HEK293 (cell line): Measurements from ENCODE around the gene KRTAP3-2.

Experiments
- CTCF ChIA-PET: fragments of 350-600 bp; formaldehyde crosslinking; extraction: SDS; loops from one replicate; lab custom pipeline; 2021; ENCODE audit warnings: antibody characterized with exemption; lab: Yijun Ruan, JAX
- POLR2A ChIA-PET: fragments of 300-600 bp; formaldehyde crosslinking; extraction: SDS; loops from one replicate; lab custom pipeline; 2020; ENCODE audit warnings: antibody characterized with exemption, inconsistent platforms; lab: Yijun Ruan, JAX
- H3K27ac ChIP-seq: fragments of 200-500 bp; sonication (Bioruptor generic); 2 replicates; pipeline ENCODE4 v1.5.1; 2014; ENCODE audit warnings: low read depth, low read length, control low read depth, inconsistent platforms; ENCODE audit errors: extremely low read depth
- H3K36me3 ChIP-seq, 2 experiments: fragments of 200-500 bp in 1 of 2; sonication (Bioruptor generic) in 1 of 2; 1 replicate in 1 of 2; 2 replicates in 1 of 2; pipeline ENCODE4 v1.5.1; 2014 to 2017; ENCODE audit warnings: inconsistent platforms in 2 of 2, low read length in 2 of 2; ENCODE audit not compliant: control insufficient read depth in 2 of 2, insufficient read depth in 1 of 2
- H3K4me1 ChIP-seq: fragments of 200-500 bp; sonication (Bioruptor generic); 2 replicates; pipeline ENCODE4 v1.5.1; 2014; ENCODE audit warnings: mild to moderate bottlenecking, low read length, inconsistent platforms; ENCODE audit not compliant: control insufficient read depth, insufficient read depth
- H3K4me3 ChIP-seq: 2 replicates; pipeline ENCODE4 v1.5.1; 2011; ENCODE audit warnings: low read depth, mild to moderate bottlenecking, control low read depth, low read length, moderate library complexity
- H3K9me3 ChIP-seq: fragments of 200-500 bp; sonication (Bioruptor generic); 2 replicates; pipeline ENCODE4 v1.5.1; 2014; ENCODE audit warnings: low read depth, low read length, inconsistent platforms; ENCODE audit not compliant: control insufficient read depth, insufficient read depth
- ATF2 ChIP-seq: fragments of 450-650 bp; formaldehyde crosslinking; IDR thresholded peaks from 2 replicates; pipeline ENCODE4 v1.5.1; 2016; ENCODE audit warnings: missing biosample characterization, missing genetic modification characterization, low read depth
- GLI2 ChIP-seq: fragments of 450-650 bp; formaldehyde crosslinking; IDR thresholded peaks from 2 replicates; pipeline ENCODE4; 2017; ENCODE audit warnings: missing biosample characterization, missing genetic modification characterization, low read depth, borderline replicate concordance
- HIC1 ChIP-seq: fragments of 450-650 bp; formaldehyde crosslinking; IDR thresholded peaks from 2 replicates; pipeline ENCODE4 v1.5.1; 2016; ENCODE audit warnings: missing biosample characterization, missing genetic modification characterization
- KLF16 ChIP-seq: fragments of 450-650 bp; formaldehyde crosslinking; IDR thresholded peaks from 2 replicates; pipeline ENCODE4 v1.5.1; 2017; ENCODE audit warnings: missing biosample characterization, missing genetic modification characterization
- KLF7 ChIP-seq: fragments of 450-650 bp; formaldehyde crosslinking; IDR thresholded peaks from 2 replicates; pipeline ENCODE4 v1.5.1; 2016; ENCODE audit warnings: missing biosample characterization, missing genetic modification characterization, borderline replicate concordance
- MYNN ChIP-seq: fragments of 450-650 bp; formaldehyde crosslinking; IDR thresholded peaks from 2 replicates; pipeline ENCODE4 v1.5.1; 2016; ENCODE audit warnings: missing biosample characterization, missing genetic modification characterization, borderline replicate concordance
- PRDM4 ChIP-seq: fragments of 450-650 bp; formaldehyde crosslinking; IDR thresholded peaks from 2 replicates; pipeline ENCODE4 v1.5.1; 2017; ENCODE audit warnings: missing biosample characterization, missing genetic modification characterization
- ZBTB8A ChIP-seq: fragments of 450-650 bp; formaldehyde crosslinking; IDR thresholded peaks from 2 replicates; pipeline ENCODE4 v1.5.1; 2016; ENCODE audit warnings: missing biosample characterization, missing genetic modification characterization
- ZFP69B ChIP-seq: fragments of 450-650 bp; formaldehyde crosslinking; IDR thresholded peaks from 2 replicates; pipeline ENCODE4 v1.5.1; 2016; ENCODE audit warnings: missing biosample characterization, missing genetic modification characterization
- ZNF174 ChIP-seq: fragments of 450-650 bp; formaldehyde crosslinking; IDR thresholded peaks from 2 replicates; pipeline ENCODE4 v1.5.0; 2017; ENCODE audit warnings: missing biosample characterization, mild to moderate bottlenecking, missing genetic modification characterization
- ZNF26 ChIP-seq: fragments of 450-650 bp; formaldehyde crosslinking; IDR thresholded peaks from 2 replicates; pipeline ENCODE4 v1.5.1; 2016; ENCODE audit warnings: missing biosample characterization, missing genetic modification characterization
- ZNF280D ChIP-seq: fragments of 450-650 bp; formaldehyde crosslinking; IDR thresholded peaks from 2 replicates; pipeline ENCODE4 v1.5.1; 2016; ENCODE audit warnings: missing biosample characterization, missing genetic modification characterization
- ZNF292 ChIP-seq: fragments of 450-650 bp; formaldehyde crosslinking; IDR thresholded peaks from 2 replicates; pipeline ENCODE4 v1.5.1; 2016; ENCODE audit warnings: low read depth, missing biosample characterization, missing genetic modification characterization, borderline replicate concordance
- ZNF302 ChIP-seq: fragments of 450-650 bp; formaldehyde crosslinking; IDR thresholded peaks from 2 replicates; pipeline ENCODE4 v1.5.1; 2016; ENCODE audit warnings: missing biosample characterization, missing genetic modification characterization, low read depth
- ZNF311 ChIP-seq: fragments of 450-650 bp; formaldehyde crosslinking; IDR thresholded peaks from 2 replicates; pipeline ENCODE4 v1.5.1; 2017; ENCODE audit warnings: missing biosample characterization, missing genetic modification characterization, borderline replicate concordance
- ZNF404 ChIP-seq: fragments of 450-650 bp; formaldehyde crosslinking; IDR thresholded peaks from 2 replicates; pipeline ENCODE4 v1.5.1; 2017; ENCODE audit warnings: missing biosample characterization, missing genetic modification characterization
- ZNF530 ChIP-seq: fragments of 450-650 bp; formaldehyde crosslinking; IDR thresholded peaks from 2 replicates; pipeline ENCODE4 v1.5.1; 2016; ENCODE audit warnings: low read depth, missing biosample characterization, missing genetic modification characterization
- ZNF596 ChIP-seq: fragments of 450-650 bp; IDR thresholded peaks from 2 replicates; pipeline ENCODE4 v1.5.0; 2018; ENCODE audit warnings: missing biosample characterization, mild to moderate bottlenecking, missing genetic modification characterization, moderate library complexity
- ZNF600 ChIP-seq: fragments of 450-650 bp; formaldehyde crosslinking; IDR thresholded peaks from 2 replicates; pipeline ENCODE4 v1.5.1; 2016; ENCODE audit warnings: missing biosample characterization, missing genetic modification characterization
- ZNF623 ChIP-seq: fragments of 450-650 bp; formaldehyde crosslinking; IDR thresholded peaks from 2 replicates; pipeline ENCODE4 v1.5.1; 2016; ENCODE audit warnings: missing biosample characterization, missing genetic modification characterization
- ZNF624 ChIP-seq: fragments of 450-650 bp; formaldehyde crosslinking; IDR thresholded peaks from 2 replicates; pipeline ENCODE4 v1.5.1; 2017; ENCODE audit warnings: missing biosample characterization, missing genetic modification characterization
- ZNF777 ChIP-seq: fragments of 450-650 bp; formaldehyde crosslinking; IDR thresholded peaks from 2 replicates; pipeline ENCODE4 v1.5.1; 2017; ENCODE audit warnings: missing biosample characterization, missing genetic modification characterization, borderline replicate concordance

KRTAP3-2 gene

GRCh38 chr17:41018541-41018940 is 18.8 kb upstream of the KRTAP3-2 start:
- TF ChIP-seq ZNF623 (tag by site-specific recombination) = no peak
- TF ChIP-seq ZNF530 (tag by site-specific recombination) = no peak
- TF ChIP-seq ZNF596 = no peak
- TF ChIP-seq KLF16 = no peak
- TF ChIP-seq ZNF600 (tag by site-specific recombination) = no peak
- no peak for TF ChIP-seq ZNF777
- no peak for TF ChIP-seq ZNF280D
- TF ChIP-seq ZNF292 (tag by site-specific recombination) = no peak
- no peak for TF ChIP-seq HIC1 (tag by site-specific recombination)
- TF ChIP-seq KLF7 (tag by site-specific recombination) = no peak
- no peak for TF ChIP-seq ZNF311 (tag by site-specific recombination)
- TF ChIP-seq ZBTB8A (tag by site-specific recombination) = no peak
- TF ChIP-seq ATF2 (tag by site-specific recombination) = no peak
- Histone ChIP-seq H3K4me1 (no peaks in the 10 kb centered on the region), H3K27ac (no peak overlapping the region), H3K36me3 (no peaks in the 10 kb centered on the region), H3K9me3 (no peaks in the 10 kb centered on the region), H3K4me3 (no peak overlapping the region)
- POLR2A ChIA-PET = no interaction called here
- CTCF ChIA-PET = interaction anchor here (0.7 kb wide), 1 partner anchor 294 kb away, joined by 3 read pairs; no protein-coding TSS in a partner anchor

- POLR2A ChIA-PET = no interaction called here
- Histone ChIP-seq H3K36me3 (no peaks in the 10 kb centered on the region), H3K27ac (no peak overlapping the region), H3K4me3 (no peak overlapping the region), H3K4me1 (no peaks in the 10 kb centered on the region), H3K9me3 (no peaks in the 10 kb centered on the region)
- CTCF ChIA-PET = no interaction called here
- TF ChIP-seq ZNF174 (tag by site-specific recombination) = no peak
- TF ChIP-seq MYNN (tag by site-specific recombination) = no peak
- TF ChIP-seq GLI2 = no peak
- no peak for TF ChIP-seq ZNF404
- TF ChIP-seq KLF7 (tag by site-specific recombination) = no peak
- no peak for TF ChIP-seq ZNF302
- TF ChIP-seq ZFP69B (tag by site-specific recombination) = no peak
- no peak for TF ChIP-seq HIC1 (tag by site-specific recombination)
- no peak for TF ChIP-seq ZNF624
- TF ChIP-seq ZNF26 (tag by site-specific recombination) = no peak
- TF ChIP-seq PRDM4 (tag by site-specific recombination) = no peak
These were observed 17.0 kb upstream of the KRTAP3-2 start for GRCh38 chr17:41016578-41017215.
